Stomach (tissue), 9 donors: ENCODE results near the gene GUCD1. TPM values are rescaled to one million over a fixed set of nuclear protein-coding genes. Genes with fewer than 3 reads are reported as not detected.

Experiments
- DNase-seq, 2 donors: peaks; one replicate each; pipeline versions ENCODE4 v3.0.0 to v3.0.0-alpha.2; 2013 to 2019
- H3K27ac ChIP-seq, 5 donors: fragments of 200-600 bp in 4 of 5; sonication (generic) in 4 of 5; one replicate each; pipeline ENCODE4 v1.5.1; 2013 to 2019; ENCODE audit warnings: mild to moderate bottlenecking in 1 of 5, moderate library complexity in 1 of 5
- H3K27me3 ChIP-seq, 3 donors: fragments of 200-600 bp; sonication (generic); one replicate each; pipeline ENCODE4 v1.5.1; 2017 to 2019; ENCODE audit warnings: mixed run types in 1 of 3
- H3K36me3 ChIP-seq, 4 donors: fragments of 200-600 bp; sonication (generic); 1 replicate in 3 of 4; 2 replicates in 1 of 4; pipeline ENCODE4 v1.5.1; 2016 to 2019
- H3K4me1 ChIP-seq, 4 donors: fragments of 200-600 bp; sonication (generic); one replicate each; pipeline ENCODE4 v1.5.1; 2016 to 2019
- H3K4me3 ChIP-seq, 4 donors: fragments of 200-600 bp; sonication (generic) in 3 of 4; one replicate each; pipeline ENCODE4 v1.5.1; 2016 to 2019; ENCODE audit warnings: mild to moderate bottlenecking in 1 of 4
- H3K9me3 ChIP-seq, 4 donors: fragments of 200-600 bp; sonication (generic); one replicate each; pipeline ENCODE4 v1.5.1; 2016 to 2019
- CTCF ChIP-seq, 7 experiments: fragments of 450-650 bp in 4 of 7; fragments of 200-600 bp in 3 of 7; sonication (generic) in 3 of 7; IDR thresholded peaks; one replicate each; pipeline ENCODE4 v1.5.1; 2016 to 2019; ENCODE audit warnings: antibody characterized with exemption in 7 of 7, control low read depth in 2 of 7, mild to moderate bottlenecking in 1 of 7
- EP300 ChIP-seq: sonication (generic); formaldehyde crosslinking; IDR thresholded peaks from one replicate; pipeline ENCODE4 v1.6.1; 2017; ENCODE audit warnings: antibody characterized with exemption
- POLR2A ChIP-seq, 4 donors: fragments of 450-650 bp; IDR thresholded peaks; one replicate each; pipeline ENCODE4 v1.6.1; 2016; ENCODE audit warnings: antibody characterized with exemption in 4 of 4, control low read depth in 2 of 4, mild to moderate bottlenecking in 1 of 4, moderate library complexity in 1 of 4
- POLR2AphosphoS5 ChIP-seq, 3 donors: sonication (generic); formaldehyde crosslinking; IDR thresholded peaks; one replicate each; pipeline ENCODE4 v1.6.1; 2016; ENCODE audit warnings: antibody characterized with exemption in 3 of 3
- WGBS, 5 donors: extraction: QIAGEN DNeasy Blood & Tissue Kit in 3 of 5; methylation state at CpG; one replicate each; pipeline versions ENCODE4 v1.1.5 to v1.1.7; 2013 to 2018; 5-methylcytosine and 5-hydroxymethylcytosine counted together
- intact Hi-C: fragments of 100-400 bp; cut with DNase I; formaldehyde crosslinking; loops from one replicate; pipeline ENCODE4 v1.15.1; 2023; ENCODE audit warnings: low total_unique reads
- polyA plus RNA-seq, 3 donors: library from polyadenylated mRNA; stranded (reverse); fragments of 200-250 nt; gene quantifications; one replicate each; pipeline ENCODE4 v1.2.3, GENCODE V29; 2013
- total RNA-seq, 5 donors: library from RNA; depleted of rRNA; stranded (reverse); fragments of >200 nt; gene quantifications; one replicate each; pipeline versions ENCODE4 v1.1.0 to v1.2.3, GENCODE V29; 2014 to 2016
- donor health status: healthy with polysubstance abuse.
- donor health status: Bipolar disorder and iron deficiency.
- donor health status: healthy.

GUCD1 gene
- total and polyA plus RNA-seq, 8 donors: 87.4 to 196 (median 167) TPM

GRCh38 chr22:24578355-24579257, 23.7 kb upstream of the GUCD1 start:
- H3K27ac ChIP-seq: peak overlapping the region in 4 of 5 donors; percentile 9 to 64 (median 22)
- no peak for TF ChIP-seq EP300
- TF ChIP-seq POLR2AphosphoS5 (IDR thresholded peaks at IDR 0.05): peak in 1 of 3 donors; percentile 38
- peak in 1 of 2 donors; percentile 60 for DNase-seq
- H3K4me1 ChIP-seq: peaks cover 5 to 48% (median 24%) of the 10 kb centered on the region in 4 donors
- 57 to 68% (median 58%) methylated on average over 8 of the region's 8 CpGs for WGBS, 5 donors
- H3K9me3 ChIP-seq: no peaks in the 10 kb centered on the region
- H3K4me3 ChIP-seq: no peak overlapping the region
- no peaks in the 10 kb centered on the region for H3K27me3 ChIP-seq
- intact Hi-C loops: no loop called here
- peaks cover 7 to 39% (median 36%) of the 10 kb centered on the region in 4 donors for H3K36me3 ChIP-seq

GRCh38 chr22:24576778-24577177, 21.8 kb upstream of the GUCD1 start:
- H3K4me1 ChIP-seq: peaks cover 5 to 33% (median 13%) of the 10 kb centered on the region in 4 donors
- WGBS, 5 donors: 33 to 47% (median 42%) methylated on average over 1 of the region's 1 CpG
- intact Hi-C loops: no loop called here
- H3K27ac ChIP-seq: peak overlapping the region in 1 of 5 donors; percentile 50
- H3K9me3 ChIP-seq: no peaks in the 10 kb centered on the region
- H3K27me3 ChIP-seq: no peaks in the 10 kb centered on the region
- no peak for DNase-seq
- TF ChIP-seq EP300 (no peak), POLR2AphosphoS5 (IDR thresholded peaks at IDR 0.05) (no peak), POLR2A (IDR thresholded peaks at IDR 0.05) (no peak), CTCF (IDR thresholded peaks at IDR 0.05) (no peak)
- H3K4me3 ChIP-seq: no peak overlapping the region
- peaks cover 25 to 57% (median 54%) of the 10 kb centered on the region in 4 donors for H3K36me3 ChIP-seq

- WGBS, 5 donors: 92 to 96% (median 95%) methylated on average over 3 to 7 of the region's 7 CpGs
- Histone ChIP-seq H3K4me1 (peaks cover 6 to 10% (median 8%) of the 10 kb centered on the region in 4 donors), H3K4me3 (no peak overlapping the region), H3K27me3 (no peaks in the 10 kb centered on the region), H3K27ac (no peak overlapping the region), H3K36me3 (peaks cover 60 to 91% (median 87%) of the 10 kb centered on the region in 4 donors), H3K9me3 (no peaks in the 10 kb centered on the region)
- DNase-seq: no peak
- intact Hi-C loops: no loop called here
- TF ChIP-seq CTCF (IDR thresholded peaks at IDR 0.05) (no peak), EP300 (no peak), POLR2AphosphoS5 (IDR thresholded peaks at IDR 0.05) (no peak), POLR2A (IDR thresholded peaks at IDR 0.05) (no peak)
These were observed 16.3 kb upstream of the GUCD1 start for GRCh38 chr22:24571266-24571665.

- DNase-seq: no peak
- Histone ChIP-seq H3K27ac (no peak overlapping the region), H3K4me1 (peaks cover 13 to 44% (median 28%) of the 10 kb centered on the region in 4 donors), H3K9me3 (no peaks in the 10 kb centered on the region), H3K36me3 (peaks cover 45 to 93% (median 71%) of the 10 kb centered on the region in 4 donors), H3K4me3 (no peak overlapping the region), H3K27me3 (no peaks in the 10 kb centered on the region)
- intact Hi-C loops: no loop called here
- 79 to 86% (median 82%) methylated on average over 10 of the region's 10 CpGs for WGBS, 5 donors
- TF ChIP-seq CTCF (IDR thresholded peaks at IDR 0.05): no peak
- no peak for TF ChIP-seq POLR2AphosphoS5 (IDR thresholded peaks at IDR 0.05)
- TF ChIP-seq EP300: no peak
- no peak for TF ChIP-seq POLR2A (IDR thresholded peaks at IDR 0.05)
These were observed 12.7 kb upstream of the GUCD1 start for GRCh38 chr22:24567668-24568067.
